HG03432 (cell line): ENCODE data around the gene PCNT.
A peak's percentile ranks its signal among the peaks of the same experiment; 100 is the strongest.
"Not testable (repeated sequence)": the region's sequence is repeated elsewhere in the genome, so short reads cannot be mapped to it uniquely, and the experiment has no call there.

ENCODE experiments used
- ATAC-seq: cut with Tn5 transposase; IDR thresholded peaks from one replicate; pipeline ENCODE4 v1.9.1; 2021; ENCODE audit warnings: mild to moderate bottlenecking, moderate library complexity; ENCODE audit not compliant: unreplicated experiment

Gene PCNT

GRCh38 chr21:46441331-46441730, 117.4 kb downstream of the PCNT start:
- no peak for ATAC-seq

DNA sequence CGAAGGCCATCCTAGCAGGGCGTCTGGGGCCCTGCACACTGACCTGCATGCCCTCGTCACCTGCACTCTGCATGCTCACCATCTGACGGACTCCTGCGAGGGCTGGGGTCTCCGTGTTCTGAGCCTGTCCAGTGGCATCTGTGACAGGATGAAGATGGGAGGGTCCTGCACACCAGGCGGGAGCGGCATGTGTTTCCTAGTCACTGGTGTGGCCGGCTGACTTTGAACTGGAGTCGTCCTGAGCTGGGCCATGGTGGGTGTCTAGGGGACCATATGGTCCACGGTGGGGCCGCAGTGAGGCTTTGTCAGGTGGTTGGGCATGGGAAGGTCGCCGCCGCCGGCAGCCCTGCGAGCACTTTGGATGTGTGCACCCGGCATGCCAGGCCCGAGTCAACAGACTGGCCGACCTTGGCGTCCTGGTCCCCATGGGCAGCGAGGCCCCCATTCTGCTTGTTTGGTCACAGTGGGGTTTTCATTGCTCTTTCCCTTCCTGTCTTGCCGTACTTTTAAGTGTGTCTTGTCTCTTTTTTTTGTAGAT, 118.1 kb downstream of the PCNT start:
- no peak for ATAC-seq

DNA sequence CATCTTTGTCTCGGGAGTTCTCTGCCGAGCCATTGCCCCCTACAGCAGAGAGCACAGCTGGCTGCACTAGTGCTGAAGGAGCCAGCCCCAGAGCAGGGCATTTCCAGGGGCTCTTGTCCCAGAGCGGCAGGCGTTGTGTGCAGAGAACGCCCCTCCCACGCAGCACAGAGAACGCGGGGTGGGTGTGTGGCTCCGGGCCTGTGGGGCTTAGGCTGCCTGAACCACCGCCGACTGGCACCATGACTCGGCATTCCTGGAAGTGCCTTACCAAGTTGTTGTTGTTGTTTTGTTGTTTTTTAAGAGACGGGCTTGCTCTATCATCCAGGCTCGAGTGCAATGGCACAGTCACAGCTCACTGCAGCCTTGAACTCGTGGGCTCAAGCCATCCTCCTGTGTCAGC, 119.0 kb downstream of the PCNT start:
- ATAC-seq = no peak

DNA sequence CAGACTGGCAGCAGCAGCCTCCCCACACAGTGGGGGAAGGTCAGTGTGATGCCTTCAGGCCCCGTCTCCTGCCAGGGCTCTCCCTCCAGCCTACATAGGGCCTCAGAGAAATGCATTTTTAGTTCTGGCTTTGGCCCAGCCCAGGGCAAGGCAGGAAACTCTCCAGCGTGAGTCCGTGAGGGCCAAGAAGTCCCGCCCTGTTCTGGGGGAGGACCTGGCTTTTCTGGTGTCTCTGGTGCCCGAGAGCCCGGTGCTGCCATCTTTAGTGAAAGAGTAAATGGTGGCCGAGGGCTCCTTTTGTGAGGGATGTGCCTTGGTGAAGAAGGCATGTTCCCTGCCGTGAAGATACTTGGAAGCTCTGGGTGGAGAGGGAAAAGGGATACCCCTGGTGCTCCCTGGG, 120.0 kb downstream of the PCNT start:
- ATAC-seq = no peak

DNA sequence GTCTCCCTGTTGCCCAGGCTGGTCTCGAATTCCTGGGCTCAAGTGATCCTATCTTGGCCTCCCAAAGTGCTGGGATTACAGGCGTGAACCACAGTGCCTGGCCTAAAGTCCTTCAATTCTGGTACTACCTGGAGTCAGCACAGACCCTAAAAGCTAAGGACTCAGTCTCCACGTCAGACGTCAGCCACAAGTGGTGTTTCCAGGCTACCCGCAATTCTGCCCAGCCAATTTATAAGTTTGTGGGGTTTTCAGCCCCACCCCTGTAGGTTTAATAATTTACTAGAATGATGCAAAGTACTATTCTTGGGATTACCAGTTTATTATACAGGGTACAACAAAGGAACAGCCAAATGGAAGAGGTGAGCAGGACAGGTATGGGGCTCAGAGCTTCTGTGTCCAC, 124.2 kb downstream of the PCNT start:
- no peak for ATAC-seq

DNA sequence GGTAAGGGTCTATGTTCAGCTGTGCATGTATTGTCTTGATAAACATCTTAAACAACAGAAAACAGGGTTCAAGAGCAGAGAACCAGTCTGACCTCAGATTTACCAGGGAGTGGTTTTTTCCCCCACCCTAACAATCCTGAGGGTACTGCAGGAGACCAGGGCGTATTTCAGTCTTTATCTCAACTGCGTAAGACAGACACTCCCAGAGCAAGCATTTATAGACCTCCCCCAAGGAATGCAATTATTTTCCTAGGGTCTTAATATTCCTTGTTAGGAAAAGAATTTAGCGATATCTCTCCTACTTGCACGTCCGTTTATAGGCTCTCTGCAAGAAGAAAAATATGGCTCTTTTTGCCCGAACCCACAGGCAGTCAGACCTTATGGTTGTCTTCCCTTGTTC, 124.9 kb downstream of the PCNT start:
- not testable (repeated sequence) for ATAC-seq

GRCh38 chr21:46452710-46453109, 128.8 kb downstream of the PCNT start:
- ATAC-seq = no peak

DNA sequence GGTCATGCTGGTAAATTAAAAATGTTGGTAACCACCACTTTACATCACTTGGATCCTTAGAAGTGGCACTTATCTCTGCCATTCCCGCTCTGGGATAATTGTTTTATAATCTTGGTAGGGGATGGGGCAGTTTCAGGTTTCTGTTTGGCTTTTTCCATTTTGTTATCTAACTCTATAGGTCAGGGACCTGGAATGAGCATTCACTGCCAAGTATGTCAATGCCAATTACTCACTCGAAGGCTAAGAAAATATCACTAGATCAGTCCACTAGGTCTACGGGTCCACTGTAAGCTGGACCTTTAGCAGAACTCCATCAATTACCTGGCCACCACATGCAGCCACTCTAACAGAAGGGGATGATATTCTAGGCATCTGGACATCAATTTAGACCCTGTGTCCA, 130.2 kb downstream of the PCNT start:
- ATAC-seq = no peak

DNA sequence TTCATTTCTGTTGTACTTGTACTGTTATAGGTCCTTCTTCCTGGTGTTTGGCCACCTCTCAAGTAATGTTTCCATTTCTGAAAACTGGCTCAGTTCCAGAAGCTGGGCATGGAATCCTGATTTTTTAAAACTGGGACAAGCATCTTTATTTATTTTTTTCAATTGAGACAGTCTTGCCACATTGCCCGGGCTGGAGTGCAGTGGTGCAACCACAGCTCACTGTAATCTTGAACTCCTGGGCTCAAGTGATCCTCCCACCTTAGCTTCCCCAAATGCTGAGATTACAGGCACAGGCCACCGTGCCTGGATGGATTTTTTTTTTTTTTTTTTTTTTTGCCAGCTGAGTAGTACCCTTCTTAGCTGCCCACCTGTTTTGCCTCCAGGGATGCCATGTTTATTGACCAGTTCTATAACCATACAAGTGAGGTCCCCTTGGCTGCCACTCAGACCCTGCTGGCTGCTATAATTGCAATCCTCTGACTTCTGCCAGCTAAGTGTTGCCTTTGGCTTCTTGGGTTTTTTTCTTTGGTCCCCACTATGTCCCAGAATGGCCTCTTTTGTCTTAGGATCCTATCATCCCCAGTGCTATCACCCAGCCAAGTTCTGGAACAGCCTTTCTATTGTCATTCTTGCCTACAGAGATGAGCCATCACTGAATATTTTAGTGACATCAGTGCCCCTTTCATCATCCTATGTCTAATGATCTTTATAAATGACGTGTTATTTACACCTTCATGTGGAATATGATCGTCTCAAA, 130.9 kb downstream of the PCNT start:
- no peak for ATAC-seq

DNA sequence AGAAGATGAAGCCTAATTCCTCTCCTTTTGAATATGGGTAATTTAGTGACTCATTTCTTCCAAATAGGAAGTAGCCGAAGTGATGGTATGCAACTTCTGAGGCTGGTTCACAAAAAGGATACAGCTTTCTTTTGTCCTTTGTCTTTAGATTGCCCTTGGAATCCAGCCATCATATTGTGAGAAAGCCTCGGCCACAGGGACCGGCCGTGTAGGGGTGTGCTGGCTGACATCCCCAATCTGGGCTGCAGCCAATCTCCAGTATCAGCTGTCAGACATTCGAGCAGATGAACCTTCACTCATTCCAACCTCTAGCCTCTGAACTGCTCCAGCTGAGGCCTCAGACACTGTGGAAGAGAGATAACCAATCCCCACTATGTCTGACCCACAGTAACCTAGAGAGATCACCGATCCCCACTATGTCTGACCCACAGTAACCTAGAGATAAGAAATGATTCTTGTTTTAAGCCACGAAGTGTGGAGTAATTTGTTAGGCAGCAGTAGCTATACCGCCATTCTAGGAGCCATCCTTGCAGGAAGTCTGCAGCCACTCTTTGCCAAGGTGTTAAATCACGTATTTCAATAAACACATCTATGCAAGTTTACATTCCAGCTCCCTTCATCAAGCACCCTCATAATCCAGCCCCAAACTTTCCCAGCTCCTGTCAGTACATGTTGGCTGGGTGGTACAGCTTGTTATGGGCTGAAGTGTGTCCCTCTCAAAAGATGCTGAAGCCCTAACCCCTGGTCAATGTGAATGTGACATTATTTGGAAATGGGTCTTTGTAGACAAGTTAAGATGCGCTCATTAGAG, 131.8 kb downstream of the PCNT start:
- no peak for ATAC-seq

DNA sequence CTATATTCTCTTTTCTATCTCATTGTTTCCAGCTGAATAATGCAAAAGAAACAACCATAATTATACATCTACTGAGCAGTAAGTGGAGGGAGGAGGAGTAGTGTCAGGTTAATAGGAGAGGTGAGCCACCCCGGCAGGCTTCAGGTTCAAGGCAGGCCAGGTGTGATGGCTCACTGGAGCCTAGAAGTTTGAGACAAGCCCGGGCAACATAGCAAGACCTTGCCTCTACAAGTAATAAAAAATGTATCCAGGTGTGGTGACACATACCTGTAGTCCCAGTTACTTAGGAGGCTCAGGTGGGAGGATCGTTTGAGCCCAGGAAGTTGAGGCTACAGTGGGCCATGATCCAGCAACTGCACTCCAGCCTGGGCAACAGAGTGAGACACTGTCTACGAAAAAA, 132.8 kb downstream of the PCNT start:
- no peak for ATAC-seq

GRCh38 chr21:46457801-46458314, 133.9 kb downstream of the PCNT start:
- ATAC-seq = peak; percentile 26

- peak; percentile 94 for ATAC-seq
Measured at GRCh38 chr21:46458315-46459023, 134.5 kb downstream of the PCNT start, which contains the start of gene DIP2A. DIP2A (plus strand) TSS chr21:46458891; CDS start chr21:46459132, 241 bp downstream.

DNA sequence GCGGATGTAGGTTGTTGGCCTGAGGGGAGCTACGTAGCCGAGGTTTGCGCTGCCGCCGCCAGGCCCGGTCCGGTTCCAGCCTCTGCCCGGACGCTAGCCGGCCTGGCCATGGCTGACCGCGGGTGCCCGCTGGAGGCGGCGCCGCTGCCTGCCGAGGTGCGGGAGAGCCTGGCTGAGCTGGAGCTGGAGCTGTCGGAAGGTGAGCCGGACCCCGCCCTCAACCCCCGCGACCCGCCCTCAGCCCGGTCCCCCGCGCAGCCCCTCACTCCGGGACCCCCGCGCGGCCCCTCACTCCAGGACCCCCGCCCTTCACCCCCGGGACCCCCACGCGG, 135.0 kb downstream of the PCNT start:
- ATAC-seq = no peak

- no peak for ATAC-seq
Measured at GRCh38 chr21:46459356-46460112, 135.6 kb downstream of the PCNT start.

GRCh38 chr21:46461909-46462308, 138.0 kb downstream of the PCNT start:
- ATAC-seq = no peak

DNA sequence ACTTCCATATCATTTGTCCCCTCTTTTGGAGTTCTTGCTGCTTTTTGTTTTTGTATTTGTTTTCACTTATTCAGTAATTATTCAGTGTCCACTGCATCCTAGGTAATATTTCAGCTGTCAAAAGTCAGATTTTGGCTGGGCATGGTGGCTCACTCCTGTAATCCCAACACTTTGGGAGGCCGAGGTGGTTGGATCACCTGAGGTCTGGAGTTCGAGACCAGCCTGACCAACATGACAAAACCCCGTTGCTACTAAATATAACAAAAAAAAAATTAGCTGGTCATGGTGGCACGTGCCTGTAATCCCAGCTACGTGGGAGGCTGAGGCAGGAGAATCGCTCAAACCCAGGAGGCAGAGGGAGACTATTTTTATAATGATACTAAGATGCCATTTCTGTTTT, 141.2 kb downstream of the PCNT start:
- ATAC-seq = not testable (repeated sequence)

- ATAC-seq = no peak
Measured at GRCh38 chr21:46465651-46466050, 141.7 kb downstream of the PCNT start.

DNA sequence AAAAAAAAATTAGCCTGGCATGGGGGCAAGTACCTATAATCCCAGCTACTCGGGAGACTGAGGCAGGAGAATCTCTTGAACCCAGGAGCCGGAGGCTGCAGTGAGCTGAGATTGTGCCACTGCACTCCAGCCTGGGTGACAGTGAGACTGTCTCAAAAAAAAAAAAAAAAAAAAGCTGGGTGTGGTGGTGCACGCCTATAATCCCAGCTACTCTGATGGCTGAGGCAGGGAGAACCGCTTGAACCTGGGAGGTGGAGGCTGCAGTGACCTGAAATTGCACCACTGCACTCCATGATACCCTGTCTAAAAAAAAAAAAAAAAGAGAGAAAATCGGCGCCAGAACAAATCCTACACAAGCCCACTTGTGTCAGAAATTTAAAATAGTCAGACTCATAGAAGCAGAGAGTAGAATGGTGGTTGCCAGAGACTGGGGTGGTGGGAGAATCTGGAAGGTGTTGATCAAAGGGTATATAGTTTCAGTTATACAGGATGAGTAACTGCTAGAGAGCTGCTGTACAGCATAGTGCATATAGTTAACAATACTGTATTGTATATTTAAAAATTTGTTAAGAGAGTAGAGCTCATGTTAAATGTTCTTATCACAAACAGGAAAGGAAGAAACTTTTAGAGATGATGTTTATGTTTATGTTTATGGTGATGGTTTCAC, 144.3 kb downstream of the PCNT start:
- no peak for ATAC-seq

DNA sequence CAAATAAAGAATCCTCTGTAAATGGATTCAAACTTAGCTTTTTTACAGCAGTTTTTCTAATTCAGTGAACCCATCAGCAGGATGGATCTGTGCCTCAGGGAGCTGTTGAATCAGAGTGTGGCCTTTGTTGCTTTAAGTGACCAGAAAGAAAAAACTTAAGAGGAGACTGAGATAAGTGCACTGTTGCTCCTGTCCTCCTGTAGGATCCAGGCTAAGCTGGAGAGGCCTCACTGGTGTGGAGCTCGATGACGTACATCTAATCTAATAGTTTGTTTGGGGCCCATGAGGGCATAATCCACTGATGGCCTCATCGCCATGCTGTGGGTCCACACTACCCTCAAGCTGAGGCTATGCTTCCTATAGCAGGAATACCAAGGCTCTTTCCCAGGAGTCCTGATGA, 145.3 kb downstream of the PCNT start:
- ATAC-seq = no peak
